PC-3 (cell line): Measurements from ENCODE around the gene PCDHGB3.

ENCODE experiments used
- CTCF ChIP-seq: fragments of 300-600 bp; sonication (generic); conservative IDR thresholded peaks from 2 replicates; pipeline ENCODE4 v1.5.1; 2017; ENCODE audit warnings: antibody characterized with exemption, low read depth, mild to moderate bottlenecking, low read length
- EZH2 ChIP-seq: fragments of 300-600 bp; sonication (generic); IDR thresholded peaks from one replicate; pipeline ENCODE4 v1.6.1; 2017; ENCODE audit warnings: antibody characterized with exemption, mild to moderate bottlenecking, low read length; ENCODE audit not compliant: unreplicated experiment

GRCh38 chr5:141326088-141326854 is 43.8 kb upstream of the PCDHGB3 start:
- TF ChIP-seq CTCF, result 0 out of 2 replicates have a peak, but pooled peaks have one; percentile 11
- no peak for TF ChIP-seq EZH2
